ENCODE measurements around the gene ZNF608. TPM values are rescaled to one million over a fixed set of nuclear protein-coding genes. Genes with fewer than 3 reads are reported as not detected.

ZNF608 gene
- total and polyA plus RNA-seq, 8 donors = 5.5 to 386 (median 22.9) TPM

DNA sequence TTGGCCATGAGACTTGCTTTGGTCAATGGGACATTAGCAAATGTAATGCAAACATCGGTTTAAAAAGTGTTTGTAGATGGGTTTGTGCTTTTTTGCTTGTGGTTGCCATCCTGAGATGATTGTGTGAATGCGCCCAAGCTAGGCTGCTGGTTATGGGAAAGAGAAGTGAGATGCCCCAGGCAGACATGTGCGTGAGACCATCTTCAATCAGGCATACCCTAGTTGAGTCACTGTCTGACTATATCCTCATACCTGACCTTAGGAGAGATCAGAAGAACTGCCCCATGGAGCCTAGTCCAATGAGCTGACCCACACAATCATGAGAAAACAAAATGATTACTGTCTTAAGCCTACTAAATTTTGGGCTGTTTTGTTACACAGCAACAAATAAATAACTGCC lies 36.8 kb upstream of the ZNF608 start:
- no peaks in the 10 kb centered on the region for H3K36me3 ChIP-seq
- H3K4me3 ChIP-seq = no peak overlapping the region
- WGBS, 5 donors = 92 to 99% (median 98%) methylated on average over 3 of the region's 3 CpGs

GRCh38 chr5:124782262-124782661 lies 35.8 kb upstream of the ZNF608 start:
- intact Hi-C loops (cut with DNase I; ENCODE audit: low total_unique reads) = no loop called here
- TF ChIP-seq POLR2A (IDR thresholded peaks at IDR 0.05) = no peak
- TF ChIP-seq, protein P1, sequence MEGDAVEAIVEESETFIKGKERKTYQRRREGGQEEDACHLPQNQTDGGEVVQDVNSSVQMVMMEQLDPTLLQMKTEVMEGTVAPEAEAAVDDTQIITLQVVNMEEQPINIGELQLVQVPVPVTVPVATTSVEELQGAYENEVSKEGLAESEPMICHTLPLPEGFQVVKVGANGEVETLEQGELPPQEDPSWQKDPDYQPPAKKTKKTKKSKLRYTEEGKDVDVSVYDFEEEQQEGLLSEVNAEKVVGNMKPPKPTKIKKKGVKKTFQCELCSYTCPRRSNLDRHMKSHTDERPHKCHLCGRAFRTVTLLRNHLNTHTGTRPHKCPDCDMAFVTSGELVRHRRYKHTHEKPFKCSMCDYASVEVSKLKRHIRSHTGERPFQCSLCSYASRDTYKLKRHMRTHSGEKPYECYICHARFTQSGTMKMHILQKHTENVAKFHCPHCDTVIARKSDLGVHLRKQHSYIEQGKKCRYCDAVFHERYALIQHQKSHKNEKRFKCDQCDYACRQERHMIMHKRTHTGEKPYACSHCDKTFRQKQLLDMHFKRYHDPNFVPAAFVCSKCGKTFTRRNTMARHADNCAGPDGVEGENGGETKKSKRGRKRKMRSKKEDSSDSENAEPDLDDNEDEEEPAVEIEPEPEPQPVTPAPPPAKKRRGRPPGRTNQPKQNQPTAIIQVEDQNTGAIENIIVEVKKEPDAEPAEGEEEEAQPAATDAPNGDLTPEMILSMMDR (IDR thresholded peaks at IDR 0.05) = no peak
- TF ChIP-seq EP300 (IDR thresholded peaks at IDR 0.05) = no peak
- TF ChIP-seq POLR2AphosphoS5 (IDR thresholded peaks at IDR 0.05) = no peak
- DNase-seq = no peak
- Histone ChIP-seq H3K4me3 (no peak overlapping the region), H3K36me3 (no peaks in the 10 kb centered on the region), H3K27ac (no peak overlapping the region), H3K27me3 (no peaks in the 10 kb centered on the region), H3K9me3 (peaks cover 0 to 7% (median 0%) of the 10 kb centered on the region in 4 donors), H3K4me1 (no peaks in the 10 kb centered on the region)
- WGBS, 5 donors = 92 to 100% (median 98%) methylated on average over 1 of the region's 1 CpG

More for the DNA sequence above, 36.8 kb upstream of the ZNF608 start:
- Histone ChIP-seq H3K27me3 (no peaks in the 10 kb centered on the region), H3K4me1 (no peaks in the 10 kb centered on the region), H3K9me3 (peaks cover 0 to 7% (median 0%) of the 10 kb centered on the region in 4 donors), H3K27ac (no peak overlapping the region)
- no peak for TF ChIP-seq POLR2AphosphoS5 (IDR thresholded peaks at IDR 0.05)
- TF ChIP-seq, protein P1 (IDR thresholded peaks at IDR 0.05) = no peak
- no peak for TF ChIP-seq EP300 (IDR thresholded peaks at IDR 0.05)
- no peak for TF ChIP-seq POLR2A (IDR thresholded peaks at IDR 0.05)
- intact Hi-C loops (cut with DNase I; ENCODE audit: low total_unique reads) = no loop called here
- no peak for DNase-seq

DNA sequence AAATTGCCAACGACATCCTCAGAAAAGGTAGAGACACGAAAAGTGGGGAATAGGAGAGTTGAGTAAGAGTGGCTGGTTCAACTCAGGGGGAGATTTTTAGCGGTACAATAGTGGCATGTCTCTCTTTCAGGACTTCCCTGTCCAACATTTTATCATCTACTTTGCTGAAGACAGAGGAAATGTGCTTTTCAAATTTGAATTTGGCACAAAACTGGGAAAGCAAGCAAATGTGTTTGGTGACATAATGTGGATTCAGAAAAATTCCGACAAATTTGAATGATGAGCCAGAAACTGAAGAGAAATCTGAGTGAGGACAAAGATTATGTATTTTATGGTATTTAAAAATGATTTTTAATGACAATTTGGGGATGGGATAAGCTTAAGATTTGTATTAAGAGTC lies 33.6 kb upstream of the ZNF608 start:
- Histone ChIP-seq H3K36me3 (no peaks in the 10 kb centered on the region), H3K4me1 (no peaks in the 10 kb centered on the region), H3K27me3 (no peaks in the 10 kb centered on the region), H3K4me3 (no peak overlapping the region), H3K27ac (no peak overlapping the region), H3K9me3 (peaks cover 0 to 7% (median 0%) of the 10 kb centered on the region in 4 donors)
- no peak for DNase-seq
- 92 to 96% (median 93%) methylated on average over 4 of the region's 4 CpGs for WGBS, 5 donors
- intact Hi-C loops (cut with DNase I; ENCODE audit: low total_unique reads) = no loop called here
- TF ChIP-seq POLR2AphosphoS5 (IDR thresholded peaks at IDR 0.05) (no peak), POLR2A (IDR thresholded peaks at IDR 0.05) (no peak), EP300 (IDR thresholded peaks at IDR 0.05) (no peak)
- TF ChIP-seq, protein P1 (IDR thresholded peaks at IDR 0.05) = no peak

DNA sequence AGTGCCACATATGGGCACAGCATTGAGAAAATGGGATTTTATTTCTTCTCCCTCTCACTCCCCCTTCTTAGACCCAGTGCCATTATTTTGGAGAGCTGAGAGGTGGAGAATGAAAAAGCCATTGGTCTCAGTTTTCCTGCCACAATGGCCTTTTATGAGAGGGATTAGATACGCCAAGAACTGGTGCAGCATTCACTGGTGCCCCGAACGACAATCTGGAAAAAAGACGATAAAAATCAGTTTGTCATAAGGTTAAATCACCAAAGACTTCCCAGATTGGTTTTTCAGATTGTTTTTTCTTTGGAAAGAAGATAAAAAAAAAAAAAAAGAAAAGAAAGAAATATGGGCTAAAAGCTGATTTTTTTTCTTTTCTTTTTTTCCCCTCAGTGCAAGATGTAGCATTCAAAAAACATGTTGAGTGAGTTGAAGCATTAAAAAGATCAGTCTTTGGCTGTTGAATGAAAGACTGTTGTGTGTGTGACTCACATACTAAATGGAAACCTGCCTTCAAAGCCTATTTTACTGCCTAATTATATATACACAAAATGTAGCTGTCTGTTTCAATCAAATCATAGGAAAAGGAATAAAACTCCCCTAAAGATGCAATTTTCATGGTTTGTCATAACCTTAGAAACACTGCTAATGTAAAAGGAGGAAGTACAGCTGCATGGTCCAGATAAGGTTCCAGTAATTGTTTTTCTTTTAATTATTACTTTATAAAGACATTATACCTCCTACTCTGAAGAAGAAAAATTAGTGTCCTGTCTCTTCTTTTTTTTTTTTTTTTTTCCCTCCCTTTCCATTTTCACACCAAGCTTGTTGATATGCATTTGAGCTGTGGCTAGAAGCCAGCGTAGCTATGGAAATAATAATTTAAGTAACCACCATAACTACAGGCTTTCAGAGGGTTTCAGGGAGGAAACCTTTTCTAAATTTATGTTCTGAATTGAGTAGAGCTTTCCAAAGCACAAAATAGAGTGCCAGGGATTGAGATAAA lies 27.2 kb upstream of the ZNF608 start:
- TF ChIP-seq EP300 (IDR thresholded peaks at IDR 0.05) = no peak
- no peak for TF ChIP-seq POLR2A (IDR thresholded peaks at IDR 0.05)
- no peak for TF ChIP-seq POLR2AphosphoS5 (IDR thresholded peaks at IDR 0.05)
- TF ChIP-seq, protein P1 (IDR thresholded peaks at IDR 0.05) = no peak
- Histone ChIP-seq H3K9me3 (no peaks in the 10 kb centered on the region), H3K36me3 (no peaks in the 10 kb centered on the region), H3K4me3 (no peak overlapping the region), H3K4me1 (no peaks in the 10 kb centered on the region), H3K27me3 (no peaks in the 10 kb centered on the region), H3K27ac (no peak overlapping the region)
- peak in 1 of 2 donors; percentile 81 for DNase-seq
- intact Hi-C loops (cut with DNase I; ENCODE audit: low total_unique reads) = no loop called here
- 80 to 87% (median 84%) methylated on average over 5 of the region's 5 CpGs for WGBS, 5 donors
